ENCODE results near the gene LUC7L2.
"Not testable (repeated sequence)": the region's sequence is repeated elsewhere in the genome, so short reads cannot be mapped to it uniquely, and the experiment has no call there.

LUC7L2 gene

GRCh38 chr7:139446051-139446890 lies 86.6 kb downstream of the LUC7L2 start:
- no peak for DNase-seq (ENCODE audit: low read depth, low spot score)

- DNase-seq (ENCODE audit: low read depth, low spot score) = no peak
Measured at GRCh38 chr7:139450851-139451250, 91.2 kb downstream of the LUC7L2 start.

GRCh38 chr7:139451638-139452037 lies 91.9 kb downstream of the LUC7L2 start:
- DNase-seq (ENCODE audit: low read depth, low spot score) = no peak

GRCh38 chr7:139452958-139453672 lies 93.4 kb downstream of the LUC7L2 start:
- no peak for DNase-seq (ENCODE audit: low read depth, low spot score)

- no peak for DNase-seq (ENCODE audit: low read depth, low spot score)
Measured at GRCh38 chr7:139453673-139454321, 94.1 kb downstream of the LUC7L2 start.

GRCh38 chr7:139455789-139456188 lies 96.1 kb downstream of the LUC7L2 start:
- no peak for DNase-seq (ENCODE audit: low read depth, low spot score)

GRCh38 chr7:139456511-139456910 lies 96.8 kb downstream of the LUC7L2 start:
- no peak for DNase-seq (ENCODE audit: low read depth, low spot score)

- DNase-seq (ENCODE audit: low read depth, low spot score) = no peak
Measured at GRCh38 chr7:139457153-139457946, 97.7 kb downstream of the LUC7L2 start.

GRCh38 chr7:139463421-139463820 lies 103.7 kb downstream of the LUC7L2 start:
- not testable (repeated sequence) for DNase-seq (ENCODE audit: low read depth, low spot score)

GRCh38 chr7:139464511-139464910 lies 104.8 kb downstream of the LUC7L2 start:
- DNase-seq (ENCODE audit: low read depth, low spot score) = not testable (repeated sequence)

GRCh38 chr7:139465072-139465471 lies 105.4 kb downstream of the LUC7L2 start:
- DNase-seq (ENCODE audit: low read depth, low spot score) = not testable (repeated sequence)

GRCh38 chr7:139467729-139468128 lies 108.0 kb downstream of the LUC7L2 start:
- DNase-seq (ENCODE audit: low read depth, low spot score) = not testable (repeated sequence)

- DNase-seq (ENCODE audit: low read depth, low spot score) = not testable (repeated sequence)
Measured at GRCh38 chr7:139468281-139468680, 108.6 kb downstream of the LUC7L2 start.

GRCh38 chr7:139471740-139472353 lies 112.2 kb downstream of the LUC7L2 start:
- no peak for DNase-seq (ENCODE audit: low read depth, low spot score)

Measured in iPS DF 19.7 (cell line).